ENCODE data around the gene AHRR.
A peak's percentile ranks its signal among the peaks of the same experiment; 100 is the strongest.
"Not testable (repeated sequence)": the region's sequence is repeated elsewhere in the genome, so short reads cannot be mapped to it uniquely, and the experiment has no call there.

Gene AHRR

GRCh38 chr5:368183-369084 lies 46.9 kb downstream of the AHRR start:
- DNase-seq (ENCODE audit: low spot score) = peak; percentile 90

- no peak for DNase-seq (ENCODE audit: low spot score)
Measured at GRCh38 chr5:369151-369868, 47.8 kb downstream of the AHRR start.

- not testable (repeated sequence) for DNase-seq (ENCODE audit: low spot score)
Measured at GRCh38 chr5:369869-370236, 48.3 kb downstream of the AHRR start.

- no peak for DNase-seq (ENCODE audit: low spot score)
Measured at GRCh38 chr5:370311-370958, 48.9 kb downstream of the AHRR start.

- DNase-seq (ENCODE audit: low spot score) = no peak
Measured at GRCh38 chr5:370959-371810, 49.7 kb downstream of the AHRR start.

GRCh38 chr5:371811-372555 lies 50.5 kb downstream of the AHRR start:
- no peak for DNase-seq (ENCODE audit: low spot score)

GRCh38 chr5:372556-372995 lies 51.1 kb downstream of the AHRR start:
- DNase-seq (ENCODE audit: low spot score) = no peak

- peak; percentile 41 for DNase-seq (ENCODE audit: low spot score)
Measured at GRCh38 chr5:372996-373709, 51.6 kb downstream of the AHRR start.

- peak; percentile 70 for DNase-seq (ENCODE audit: low spot score)
Measured at GRCh38 chr5:373710-374602, 52.4 kb downstream of the AHRR start.

- no peak for DNase-seq (ENCODE audit: low spot score)
Measured at GRCh38 chr5:374631-375335, 53.3 kb downstream of the AHRR start.

- DNase-seq (ENCODE audit: low spot score) = no peak
Measured at GRCh38 chr5:375336-375920, 53.9 kb downstream of the AHRR start.

GRCh38 chr5:375921-376798 lies 54.6 kb downstream of the AHRR start:
- DNase-seq (ENCODE audit: low spot score) = no peak

GRCh38 chr5:376799-377325 lies 55.3 kb downstream of the AHRR start:
- DNase-seq (ENCODE audit: low spot score) = no peak

- DNase-seq (ENCODE audit: low spot score) = no peak
Measured at GRCh38 chr5:377326-377981, 55.9 kb downstream of the AHRR start.

GRCh38 chr5:378301-378891 lies 56.9 kb downstream of the AHRR start:
- DNase-seq (ENCODE audit: low spot score) = peak; percentile 64

All from SW480 (cell line).